Endometrium (tissue), 2 donors: ENCODE data around the gene SALL2.

Experiments used
- FAIRE-seq: peaks from 2 replicates; lab custom pipeline; 2012; peaks lifted over from hg19 to GRCh38; lab: Jason Lieb, UNC
- donor health status: control.
- donor health status: control.

Gene SALL2

DNA sequence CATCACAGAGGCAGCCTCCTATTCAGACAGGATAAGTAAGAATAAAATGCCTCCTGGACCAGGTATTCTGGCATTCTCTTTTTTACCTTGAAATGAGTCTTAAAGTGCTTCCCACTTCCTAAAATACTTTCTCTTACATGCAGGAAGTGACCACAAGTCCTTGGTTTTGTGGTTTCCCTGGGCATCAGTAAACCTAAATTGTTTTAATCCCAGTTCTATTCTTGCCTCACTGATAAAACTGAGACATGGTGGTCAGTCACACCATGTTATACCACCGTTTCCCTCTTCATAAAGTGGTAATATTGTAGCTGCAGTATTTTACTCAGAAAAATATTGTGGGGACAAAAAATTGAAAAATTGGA, 1.2 kb upstream of the SALL2 start:
- FAIRE-seq = no peak

DNA sequence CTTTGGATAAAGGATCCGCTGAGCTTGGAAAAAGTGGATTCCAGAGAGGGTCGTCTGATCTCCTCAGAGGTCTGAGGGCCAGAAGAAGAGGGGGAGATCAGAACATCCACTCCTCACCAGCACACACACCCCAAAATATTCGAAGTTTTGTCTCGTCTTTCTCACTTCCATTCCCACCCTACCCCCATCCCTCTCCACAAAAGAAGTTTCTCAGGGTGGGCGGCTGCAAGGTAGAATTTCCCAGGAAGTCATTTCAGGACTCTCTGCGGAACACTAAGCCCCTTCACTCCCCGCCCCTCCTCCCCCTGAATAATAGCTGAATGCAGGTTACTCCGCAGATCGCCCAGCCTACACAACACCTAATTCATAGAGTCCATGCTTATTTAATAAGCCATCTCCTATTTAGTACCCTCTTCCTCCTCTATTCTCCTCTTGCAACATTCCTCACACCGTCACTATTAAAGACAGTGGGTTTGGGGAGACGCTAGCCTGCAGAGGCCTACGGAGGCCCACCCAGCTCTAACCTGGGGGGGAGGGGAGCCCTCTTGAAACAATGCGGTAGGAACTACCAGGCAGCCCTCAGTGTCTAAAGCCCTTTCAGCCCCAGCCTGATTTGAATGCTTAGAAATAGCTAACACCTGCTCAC, 649 bp upstream of the SALL2 start:
- no peak for FAIRE-seq

DNA sequence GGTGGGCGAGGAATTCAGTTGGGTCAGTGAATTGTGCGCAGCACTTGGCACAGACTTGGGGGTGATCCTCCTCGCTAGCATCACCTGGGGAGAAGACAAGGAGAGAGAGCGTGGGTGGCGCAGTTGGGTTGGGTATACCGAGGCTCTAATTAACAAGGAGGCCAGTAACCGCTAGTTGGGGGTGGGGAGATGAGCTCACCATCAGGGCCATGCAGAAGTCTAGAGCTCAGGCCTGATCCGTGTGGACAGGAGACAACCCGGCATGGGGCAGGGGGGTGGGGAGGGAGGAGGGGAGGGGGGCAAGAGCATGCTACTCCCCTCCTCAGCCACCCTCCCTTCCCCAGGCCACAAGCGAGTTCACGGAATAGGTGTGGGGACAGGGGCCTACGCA, 580 bp downstream of the SALL2 start:
- no peak for FAIRE-seq

DNA sequence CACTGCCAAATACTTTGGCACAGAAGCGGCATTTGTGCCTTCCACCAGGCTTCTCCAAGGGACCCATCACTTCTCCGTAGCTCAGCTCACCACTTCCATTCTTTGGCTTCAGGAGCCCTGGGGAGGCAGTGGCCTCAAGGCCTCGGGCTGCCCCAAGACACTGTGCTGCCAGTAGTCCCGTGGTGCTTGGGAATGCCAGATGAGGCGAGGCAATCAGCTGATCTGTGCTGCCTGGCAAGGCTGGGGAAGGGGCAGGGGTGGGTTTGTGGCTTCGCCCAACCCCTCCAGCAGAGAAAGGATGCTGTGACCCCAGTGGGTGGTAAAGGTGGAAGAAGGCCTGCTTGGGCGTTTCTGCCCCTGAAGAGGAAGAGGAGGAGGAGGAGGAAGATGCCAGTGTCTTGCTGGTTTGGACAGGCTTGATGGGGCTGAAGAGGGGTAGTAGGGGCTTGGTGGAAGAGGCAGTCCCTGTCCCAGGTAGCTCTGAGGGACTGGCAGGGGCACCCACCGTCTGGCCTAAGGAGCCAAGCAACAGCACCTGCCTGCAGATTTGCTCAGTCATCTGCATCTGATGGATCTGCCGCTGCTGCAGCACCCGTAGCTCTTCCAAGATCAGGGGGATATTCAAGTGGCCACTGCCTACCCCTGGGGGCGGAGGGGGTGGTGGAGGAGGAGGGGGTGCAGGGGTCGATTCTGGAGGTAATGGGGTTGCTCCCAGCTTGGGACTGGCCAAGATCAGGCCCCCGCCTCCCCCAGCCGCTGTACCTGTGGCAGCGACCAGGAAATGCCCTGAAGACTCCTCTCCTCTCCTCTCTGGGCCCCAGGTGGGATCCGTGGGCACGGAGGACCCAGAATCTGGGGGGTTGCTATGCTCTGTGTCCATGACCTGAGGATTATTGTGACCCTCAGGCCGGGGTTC, 1.3 kb downstream of the SALL2 start:
- no peak for FAIRE-seq

DNA sequence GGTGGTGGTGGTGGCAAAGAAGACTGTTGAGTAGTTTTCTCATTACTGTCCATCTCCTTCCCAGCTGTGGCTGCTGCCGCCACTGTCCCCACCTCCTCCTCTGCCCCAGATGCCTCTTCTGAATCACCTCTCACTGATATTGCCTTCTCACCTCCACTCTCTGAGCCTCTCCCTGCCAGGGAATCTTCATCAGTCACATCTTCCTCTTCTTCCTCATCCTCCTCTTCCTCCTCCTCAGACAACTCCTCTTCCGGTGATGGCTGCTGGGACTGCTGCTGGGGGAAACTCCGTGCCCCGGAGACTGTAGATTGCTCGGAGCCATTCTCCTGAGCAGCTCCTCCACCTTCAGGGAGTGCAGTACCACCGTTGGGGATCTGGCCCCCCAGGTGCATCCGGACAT, 2.9 kb downstream of the SALL2 start:
- FAIRE-seq = no peak

DNA sequence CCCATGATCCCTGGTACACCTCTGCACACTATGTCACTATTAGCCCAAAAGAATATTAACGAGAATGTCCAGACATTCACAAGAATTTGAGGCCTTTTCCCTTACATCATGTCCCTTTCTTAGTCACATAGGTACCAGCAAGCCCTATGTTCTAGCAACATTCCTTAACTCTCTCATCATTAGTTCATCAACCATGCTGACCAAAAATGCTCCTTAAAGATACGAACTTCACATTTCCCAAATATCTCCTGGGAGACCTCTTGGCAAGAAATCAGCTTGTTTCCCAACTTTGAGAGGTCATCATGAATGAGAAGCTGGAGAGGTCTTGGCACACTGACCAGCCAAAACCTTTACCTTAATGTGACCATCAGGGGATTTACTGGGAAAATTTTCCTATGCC, 4.6 kb downstream of the SALL2 start:
- FAIRE-seq = no peak

DNA sequence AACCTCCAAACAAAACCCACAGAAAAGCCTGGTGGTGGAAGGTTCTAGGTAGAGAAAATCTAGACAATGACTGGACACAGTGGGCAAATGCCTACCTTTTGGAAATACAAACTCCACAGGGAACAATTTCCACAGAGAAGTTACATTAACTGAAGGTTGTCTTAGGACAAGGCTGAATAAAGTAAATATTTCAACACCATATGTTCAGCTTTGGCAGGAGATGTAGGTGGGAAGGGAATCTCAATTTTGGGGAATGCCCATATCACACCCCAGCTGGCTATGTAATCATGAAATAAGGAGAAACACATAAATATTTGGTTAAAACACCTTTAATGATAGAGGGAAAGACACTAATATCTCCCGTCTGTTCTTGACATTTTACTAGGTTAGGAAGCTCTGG, 5.4 kb downstream of the SALL2 start:
- no peak for FAIRE-seq

DNA sequence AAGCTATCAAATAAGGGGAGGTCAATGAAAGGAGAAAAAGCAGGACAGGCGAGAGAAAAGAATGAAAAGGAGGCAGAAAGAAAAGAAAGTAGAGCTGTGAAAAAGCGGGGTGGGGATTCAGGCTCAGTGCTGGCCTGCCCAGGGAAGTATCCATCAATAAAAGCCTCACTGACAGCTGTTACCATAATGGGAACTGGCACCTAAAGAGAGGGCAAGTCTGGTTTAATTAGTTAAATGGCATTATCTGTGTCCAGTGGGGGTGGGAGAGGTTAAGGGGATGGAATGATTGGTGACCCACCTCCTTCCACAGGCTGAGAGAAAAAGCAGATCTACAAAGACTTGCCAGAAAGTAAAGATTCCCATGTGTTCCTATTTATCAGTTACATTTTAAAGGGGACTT, 7.4 kb downstream of the SALL2 start:
- no peak for FAIRE-seq

DNA sequence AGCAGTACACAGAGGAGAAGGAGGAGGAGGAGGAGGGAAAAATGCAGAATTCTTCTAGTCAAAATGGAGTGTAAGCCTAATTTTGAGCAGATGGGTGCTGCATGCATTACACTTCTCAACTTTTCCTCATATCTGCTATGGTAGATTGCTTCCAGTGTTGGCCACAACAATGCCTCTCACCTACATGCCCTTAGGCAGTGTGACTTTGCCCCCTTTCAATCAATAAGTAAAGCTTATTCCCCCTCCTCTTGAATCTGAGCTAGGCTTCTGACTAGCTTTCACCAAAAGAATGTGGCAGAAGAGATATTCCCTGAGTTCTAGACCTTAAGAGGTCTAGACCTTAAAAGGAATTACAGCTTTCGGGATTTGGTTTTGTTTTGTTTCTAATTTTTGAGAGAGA, 11.8 kb downstream of the SALL2 start:
- no peak for FAIRE-seq

DNA sequence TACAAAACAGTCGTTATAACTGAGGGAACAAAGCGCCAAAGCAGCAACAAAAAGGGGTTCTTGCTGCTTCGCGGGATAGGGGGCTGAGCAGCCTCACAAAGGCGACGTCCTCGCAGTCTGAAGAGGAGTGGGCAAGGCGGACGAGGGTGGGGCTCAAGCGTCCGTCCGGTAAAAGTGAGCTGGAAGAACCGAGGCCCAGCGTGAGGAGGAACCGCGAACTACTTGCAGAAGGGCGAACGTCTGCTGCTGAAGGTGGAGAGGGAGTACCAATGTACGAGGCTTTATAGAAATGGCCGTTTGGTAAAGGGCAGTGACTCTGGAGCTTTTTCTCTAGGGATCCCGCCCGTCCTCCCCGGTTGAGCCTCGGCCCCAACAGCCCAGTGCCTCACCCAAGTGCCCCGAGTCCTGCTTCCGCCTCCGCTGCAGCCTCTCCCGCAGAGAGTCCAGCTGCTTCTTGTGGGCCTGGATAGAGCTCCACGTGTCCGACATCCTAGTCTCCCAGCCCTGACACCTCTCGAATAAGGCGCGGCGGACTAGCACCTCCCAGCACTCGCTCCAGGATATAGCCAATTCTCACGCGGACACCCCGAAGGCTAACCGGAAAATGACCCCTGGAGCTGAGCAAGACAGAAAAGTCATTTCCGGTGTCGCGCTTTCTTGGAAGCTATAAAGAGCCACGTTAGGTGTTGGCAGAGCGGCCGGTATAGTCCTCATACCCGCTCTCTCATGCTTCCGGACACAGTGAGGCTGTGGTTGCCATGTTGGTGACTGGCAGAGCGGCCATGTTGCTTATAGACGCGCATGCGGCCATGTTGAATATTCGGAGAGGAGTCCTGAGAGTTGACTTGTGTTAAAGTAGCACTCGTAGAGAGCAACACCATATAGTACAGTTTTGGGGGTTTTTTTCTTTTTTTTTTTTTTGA, 15.2 kb downstream of the SALL2 start, which contains the start of gene METTL3:
TSS of gene METTL3 (minus strand) at position 606 of the 923 bp plus-strand sequence. CDS start at position 489, 117 bp downstream.
- peak; percentile 98 for FAIRE-seq

DNA sequence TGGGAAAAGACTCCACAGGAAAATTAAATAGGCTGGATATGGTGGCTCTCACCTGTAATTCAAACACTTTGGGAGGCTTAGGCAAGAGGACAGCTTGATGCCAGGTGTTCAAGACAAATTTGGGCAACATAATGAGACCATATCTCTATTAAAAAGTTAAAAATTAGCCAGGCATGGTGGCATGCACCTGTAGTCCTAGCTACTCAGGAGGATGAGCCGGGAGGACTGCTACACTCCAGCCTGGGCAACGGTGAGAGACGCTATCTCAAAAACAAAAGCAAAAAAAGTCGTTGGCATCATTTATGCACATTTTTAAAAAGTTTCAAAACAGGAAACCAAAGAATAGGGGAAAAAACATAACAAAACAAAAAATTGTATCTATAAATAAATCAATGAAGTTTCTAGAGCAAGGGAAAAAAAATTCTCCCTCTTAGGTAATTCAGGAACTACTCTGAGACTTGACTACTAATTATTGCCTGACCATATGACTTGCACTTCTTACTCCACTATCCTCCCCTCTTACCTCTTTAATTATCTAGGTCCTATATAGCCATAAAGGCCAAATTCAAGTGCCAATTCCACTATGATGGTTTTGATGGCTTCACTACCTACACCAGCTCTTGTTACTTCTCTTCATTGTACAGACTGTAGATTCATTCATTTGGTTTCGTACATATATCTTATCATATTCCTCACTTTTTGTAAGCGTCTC, 16.6 kb downstream of the SALL2 start:
- no peak for FAIRE-seq

DNA sequence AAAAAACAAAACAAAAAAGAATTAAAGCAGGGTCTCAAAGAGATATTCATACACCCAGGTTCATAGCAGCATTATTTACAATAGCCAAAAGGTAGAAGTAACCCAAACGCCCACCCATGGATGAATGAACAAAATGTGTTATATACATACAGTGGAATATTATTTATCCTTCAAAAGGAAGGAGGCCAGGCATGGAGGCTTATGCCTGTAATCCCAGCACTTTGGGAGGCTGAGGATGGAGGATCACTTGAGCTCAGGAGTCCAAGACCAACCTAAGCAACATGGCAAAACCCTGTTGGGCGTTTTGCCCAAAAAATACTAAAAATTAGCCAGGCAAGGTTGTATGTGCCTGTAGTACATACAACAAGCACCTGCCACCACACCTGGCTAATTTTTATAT, 19.6 kb downstream of the SALL2 start:
- no peak for FAIRE-seq

DNA sequence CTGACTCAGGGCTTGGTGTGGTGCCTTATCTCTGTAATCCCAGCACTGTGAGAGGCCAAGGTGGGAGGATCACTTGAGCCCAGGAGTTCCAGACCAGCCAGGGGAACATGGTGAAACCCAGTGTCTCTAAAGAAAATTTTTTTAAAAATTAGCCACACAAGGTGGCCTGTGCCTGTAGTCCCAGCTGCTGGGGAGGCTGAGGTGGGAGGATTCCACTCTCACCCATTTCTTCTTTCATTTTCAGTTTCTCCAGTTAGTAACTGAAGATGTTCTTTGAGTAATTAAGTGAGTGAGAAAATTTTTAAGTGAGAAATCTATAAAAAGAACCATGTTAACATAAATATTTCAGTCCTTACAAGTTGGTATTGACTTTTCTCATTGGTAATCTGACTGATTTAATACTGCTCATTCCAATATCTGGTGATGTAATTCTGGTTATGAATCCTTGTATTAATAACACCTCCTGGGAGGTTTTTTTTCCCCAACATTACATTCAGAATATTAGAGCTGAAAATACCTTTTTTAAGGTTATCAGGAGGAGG, 21.1 kb downstream of the SALL2 start:
- FAIRE-seq = no peak

DNA sequence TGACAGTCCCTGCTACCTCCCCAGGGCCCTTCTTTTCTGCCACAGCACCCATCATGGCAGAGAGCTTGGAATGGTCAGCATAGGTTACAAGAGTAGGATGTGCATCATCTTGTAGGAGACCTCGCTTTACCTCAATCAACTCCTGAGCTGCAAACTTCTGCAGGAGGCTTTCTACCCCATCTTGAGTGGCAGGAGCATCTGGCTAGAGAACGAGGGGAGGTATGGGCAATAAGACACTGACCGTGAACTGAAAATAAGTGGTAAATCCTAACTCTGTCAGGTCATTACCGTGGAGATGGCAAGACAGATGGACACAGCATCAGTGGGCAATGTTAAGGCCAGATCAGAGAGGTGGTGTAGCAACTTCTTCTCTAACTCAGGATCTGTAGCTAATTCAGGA, 22.8 kb downstream of the SALL2 start:
- FAIRE-seq = no peak

DNA sequence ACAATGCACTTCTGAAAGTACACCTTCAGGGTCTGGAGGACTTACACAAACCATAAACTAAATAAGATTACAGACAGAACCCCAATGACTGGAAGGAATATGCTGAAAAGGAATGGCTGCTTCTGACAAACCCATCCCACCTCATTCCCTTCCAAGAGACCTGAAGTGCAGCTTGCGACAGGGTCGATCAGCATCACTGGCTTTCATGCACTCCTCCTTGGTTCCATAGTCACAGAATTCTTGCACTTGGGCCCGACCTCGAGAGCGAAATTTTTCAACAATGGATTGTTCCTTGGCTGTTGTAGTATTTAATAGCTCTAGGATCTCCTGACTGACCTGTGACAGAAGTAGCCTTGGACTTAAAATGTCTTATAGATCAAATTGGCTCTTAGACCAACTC, 24.6 kb downstream of the SALL2 start:
- FAIRE-seq = no peak

DNA sequence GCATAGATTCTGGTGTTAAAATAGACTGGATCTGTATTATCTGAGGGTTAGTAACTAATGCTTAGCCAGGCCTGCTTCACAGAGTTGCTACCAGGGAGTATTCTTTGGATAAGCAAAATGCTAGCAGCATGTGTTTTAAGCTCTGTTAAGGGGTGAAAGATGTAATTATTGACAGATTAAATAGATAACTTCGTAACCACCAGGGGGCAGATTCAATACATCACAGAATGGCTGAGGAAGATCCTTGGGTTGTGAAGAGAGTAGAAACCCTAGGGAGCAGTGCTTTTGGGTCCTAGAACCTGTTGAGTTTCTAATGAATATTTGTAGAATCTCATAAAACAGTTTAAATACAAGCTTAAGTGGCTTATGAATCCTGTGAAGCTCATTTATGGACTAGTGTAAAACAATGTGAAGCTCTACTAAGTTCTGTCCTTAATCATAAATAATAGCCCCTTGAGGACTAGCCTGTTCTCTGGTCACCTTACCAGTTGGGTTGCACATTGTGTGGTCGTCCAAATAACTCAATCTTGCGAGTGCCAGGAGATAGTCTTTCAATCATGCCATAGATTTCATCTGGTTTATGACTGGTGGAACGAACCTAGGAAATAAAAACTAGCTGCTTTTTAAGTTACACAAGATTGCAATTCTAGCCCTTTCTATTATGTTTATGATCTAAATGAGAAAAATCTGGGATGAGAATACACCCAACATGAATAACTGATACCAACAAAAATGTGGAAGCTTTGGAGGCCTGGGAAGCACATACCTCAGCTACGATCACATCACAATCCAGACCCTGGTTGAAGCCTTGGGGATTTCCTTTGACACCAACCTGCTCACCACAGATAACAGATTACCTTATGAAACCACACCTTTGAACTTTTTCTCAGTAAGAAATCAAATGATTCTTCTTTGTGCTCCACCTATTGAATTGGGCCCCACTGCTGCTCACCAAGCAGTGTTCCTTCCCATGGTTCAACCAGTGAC, 27.3 kb downstream of the SALL2 start:
- FAIRE-seq = no peak

DNA sequence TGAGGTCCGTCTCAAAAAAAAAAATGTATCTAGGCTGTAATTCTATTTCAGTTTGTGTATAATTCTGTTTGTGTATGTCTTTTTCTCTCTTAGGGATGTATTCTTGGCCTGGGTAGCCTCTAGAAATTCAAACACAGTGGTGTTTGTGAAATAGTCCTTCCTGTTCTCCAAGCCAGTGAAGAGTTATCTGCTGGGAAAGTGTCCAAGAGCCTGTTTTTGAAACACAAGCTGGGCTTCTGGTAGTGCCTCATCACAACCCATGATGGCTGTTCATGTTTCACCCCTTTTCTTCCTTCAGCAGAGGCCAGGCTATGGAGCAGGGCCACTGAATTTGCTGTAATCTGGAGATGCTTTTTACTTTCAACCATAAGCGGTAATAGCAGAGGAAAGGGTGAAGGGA, 29.7 kb downstream of the SALL2 start:
- FAIRE-seq = no peak

DNA sequence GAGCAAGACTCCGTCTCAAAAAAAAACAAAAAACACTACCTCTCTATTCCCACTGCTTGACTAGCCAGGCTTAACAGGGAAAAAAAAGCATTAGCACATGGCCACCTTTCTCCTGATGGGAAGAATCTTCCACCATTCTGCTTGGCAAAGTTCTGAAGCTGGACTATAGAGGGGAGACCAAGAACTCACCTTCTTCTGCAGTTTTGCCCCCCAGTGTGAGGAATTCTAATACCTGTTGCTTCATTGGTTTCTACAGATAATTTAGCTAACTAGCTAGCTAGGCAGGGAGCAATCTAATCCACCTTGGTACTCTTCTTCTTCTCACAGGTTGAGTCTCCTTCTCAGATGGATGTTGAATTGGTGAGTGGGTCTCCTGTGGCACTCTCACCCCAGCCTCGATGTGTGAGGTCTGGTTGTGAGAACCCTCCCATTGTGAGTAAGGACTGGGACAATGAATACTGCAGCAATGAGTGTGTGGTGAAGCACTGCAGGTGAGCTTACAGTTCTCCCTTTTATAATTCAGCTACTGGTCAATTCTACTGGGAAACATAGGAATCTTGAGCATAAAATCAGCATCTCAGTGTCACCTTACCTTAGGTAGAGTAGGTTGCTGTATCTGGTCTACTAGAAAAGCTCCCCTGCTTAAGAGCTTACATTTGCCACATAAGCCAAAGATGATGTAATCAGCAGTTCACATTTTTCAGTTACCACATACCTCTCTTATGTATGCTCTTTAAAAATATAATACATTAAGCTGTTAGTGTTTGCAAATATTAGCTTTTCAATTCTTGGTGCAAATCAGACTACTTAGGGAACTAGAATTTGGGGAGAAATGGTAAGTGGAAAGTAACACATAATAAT, 31.0 kb downstream of the SALL2 start:
- FAIRE-seq = no peak

DNA sequence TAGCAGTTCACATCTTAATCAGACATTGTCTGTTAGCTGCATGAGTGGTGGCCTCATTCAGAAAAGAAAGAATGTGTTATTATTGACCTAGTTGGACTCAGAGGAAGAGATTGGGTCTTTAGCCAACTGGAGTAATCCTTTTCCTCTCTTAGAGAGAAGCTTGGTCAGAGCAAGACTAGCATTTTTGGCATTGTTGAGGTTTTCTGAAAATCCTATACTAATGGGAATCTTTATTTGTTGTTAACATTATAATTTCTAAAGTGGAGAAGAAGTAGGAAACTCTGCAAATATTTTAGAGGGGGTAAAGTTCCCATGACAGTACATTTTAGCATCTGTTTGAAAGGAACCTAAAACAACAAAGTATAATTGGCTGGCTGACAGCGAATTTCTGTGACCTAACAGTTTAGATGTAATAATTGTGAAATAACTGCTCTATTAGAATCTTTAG, 39.5 kb downstream of the SALL2 start:
- FAIRE-seq = no peak
